ENCODE results near the gene GRID2.

DNA sequence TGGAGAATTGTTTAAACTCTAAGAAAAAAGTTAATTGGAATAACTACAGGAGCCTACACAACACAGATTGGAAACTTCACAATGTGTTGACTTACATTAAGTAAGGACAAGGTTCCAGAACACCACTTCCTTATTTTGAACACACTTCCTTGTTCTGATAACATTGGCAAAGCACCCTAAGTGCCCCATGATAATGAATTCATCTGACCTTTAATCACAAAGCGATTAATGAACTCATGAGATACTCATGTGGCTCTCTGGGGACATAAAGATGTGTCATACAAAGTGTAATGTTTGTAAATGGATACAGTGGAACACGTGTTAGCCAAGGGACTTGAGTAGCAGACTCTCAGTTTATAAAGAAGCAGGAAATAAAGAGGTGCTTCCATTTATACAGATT, 1455.7 kb downstream of the GRID2 start:
- TF ChIP-seq, protein P1, sequence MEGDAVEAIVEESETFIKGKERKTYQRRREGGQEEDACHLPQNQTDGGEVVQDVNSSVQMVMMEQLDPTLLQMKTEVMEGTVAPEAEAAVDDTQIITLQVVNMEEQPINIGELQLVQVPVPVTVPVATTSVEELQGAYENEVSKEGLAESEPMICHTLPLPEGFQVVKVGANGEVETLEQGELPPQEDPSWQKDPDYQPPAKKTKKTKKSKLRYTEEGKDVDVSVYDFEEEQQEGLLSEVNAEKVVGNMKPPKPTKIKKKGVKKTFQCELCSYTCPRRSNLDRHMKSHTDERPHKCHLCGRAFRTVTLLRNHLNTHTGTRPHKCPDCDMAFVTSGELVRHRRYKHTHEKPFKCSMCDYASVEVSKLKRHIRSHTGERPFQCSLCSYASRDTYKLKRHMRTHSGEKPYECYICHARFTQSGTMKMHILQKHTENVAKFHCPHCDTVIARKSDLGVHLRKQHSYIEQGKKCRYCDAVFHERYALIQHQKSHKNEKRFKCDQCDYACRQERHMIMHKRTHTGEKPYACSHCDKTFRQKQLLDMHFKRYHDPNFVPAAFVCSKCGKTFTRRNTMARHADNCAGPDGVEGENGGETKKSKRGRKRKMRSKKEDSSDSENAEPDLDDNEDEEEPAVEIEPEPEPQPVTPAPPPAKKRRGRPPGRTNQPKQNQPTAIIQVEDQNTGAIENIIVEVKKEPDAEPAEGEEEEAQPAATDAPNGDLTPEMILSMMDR (IDR thresholded peaks at IDR 0.05), result no peak
- no peak for TF ChIP-seq ZFX (IDR thresholded peaks at IDR 0.05; ENCODE audit: borderline replicate concordance)
